NT2/D1 (cell line): ENCODE data around the gene BACH2.

Experiments
- SUZ12 ChIP-seq: IDR thresholded peaks from 2 replicates; pipeline ENCODE4 v1.6.1; 2011; ENCODE audit not compliant: insufficient read length, insufficient read depth; ENCODE audit errors: extremely low read depth
- YY1 ChIP-seq: IDR thresholded peaks from 2 replicates; pipeline ENCODE4 v1.6.1; 2011; ENCODE audit not compliant: insufficient read length, insufficient read depth
- ZNF274 ChIP-seq: IDR thresholded peaks from 2 replicates; pipeline ENCODE4 v1.6.1; 2011; ENCODE audit warnings: mild to moderate bottlenecking, low read depth, low read length

DNA sequence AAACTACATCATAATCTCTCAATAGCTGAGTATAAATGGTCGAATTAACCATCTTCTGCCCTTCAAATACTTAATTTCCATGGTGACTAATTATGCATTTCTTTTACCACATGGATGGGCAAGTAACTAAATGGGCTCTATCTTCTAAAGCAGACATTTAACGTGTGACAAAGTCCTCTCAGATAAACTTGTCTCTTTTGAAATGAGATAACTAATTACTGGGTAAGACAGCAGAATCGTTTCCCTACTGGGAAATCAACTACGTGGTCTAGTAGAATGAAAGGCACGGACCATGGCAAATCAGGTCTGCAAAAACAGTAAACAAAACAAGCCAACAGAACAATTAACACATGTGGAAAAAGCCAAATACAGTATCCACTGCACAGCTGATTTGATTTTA lies 137.7 kb downstream of the BACH2 start:
- TF ChIP-seq ZNF274 (no peak), YY1 (no peak), SUZ12 (no peak)
